SK-N-SH treated with all-trans-retinoic acid at 6 μM for 48 hours (cell line): Measurements from ENCODE around the gene PROX2.

ENCODE experiments used
- ATAC-seq: fragments of 200-7000 bp; cut with Tn5 transposase; 3 replicates; pipeline ENCODE4 v1.9.1; 2020; ENCODE audit warnings: mild to moderate bottlenecking, moderate library complexity
- ARNTL ChIP-seq: fragments of 450-650 bp; formaldehyde crosslinking; IDR thresholded peaks from 2 replicates; pipeline ENCODE4 v1.5.0; 2020; ENCODE audit warnings: low read depth, mild to moderate bottlenecking, moderate library complexity, borderline replicate concordance
- BACH2 ChIP-seq: fragments of 250-450 bp; sonication (Bioruptor Pico); IDR thresholded peaks from 2 replicates; pipeline ENCODE4 v1.9.0; 2021; ENCODE audit warnings: mild to moderate bottlenecking, borderline replicate concordance
- CSDC2 ChIP-seq: fragments of 250-450 bp; sonication (Bioruptor Pico); IDR thresholded peaks from 2 replicates; pipeline ENCODE4 v1.5.0; 2020; ENCODE audit warnings: mild to moderate bottlenecking, moderate library complexity
- ESRRG ChIP-seq: fragments of 250-450 bp; sonication (Bioruptor Pico); IDR thresholded peaks from 2 replicates; pipeline ENCODE4 v1.6.1; 2021; ENCODE audit warnings: mild to moderate bottlenecking
- GLIS3 ChIP-seq: fragments of 250-450 bp; sonication (Bioruptor Pico); IDR thresholded peaks from 2 replicates; pipeline ENCODE4 v1.5.0; 2020; ENCODE audit warnings: mild to moderate bottlenecking, moderate library complexity
- ISL1 ChIP-seq: fragments of 250-450 bp; sonication (Bioruptor Pico); IDR thresholded peaks from 2 replicates; pipeline ENCODE4 v2.1.2; 2022; ENCODE audit warnings: mild to moderate bottlenecking, moderate library complexity
- OSR1 ChIP-seq: fragments of 250-450 bp; sonication (Bioruptor Pico); IDR thresholded peaks from 2 replicates; pipeline ENCODE4 v1.8.0; 2022; ENCODE audit warnings: moderate library complexity, mild to moderate bottlenecking, inconsistent platforms
- PPARA ChIP-seq: fragments of 250-450 bp; sonication (Bioruptor Pico); IDR thresholded peaks from 2 replicates; pipeline ENCODE4 v1.5.0; 2020; ENCODE audit warnings: mild to moderate bottlenecking, borderline replicate concordance
- RARB ChIP-seq: fragments of 250-450 bp; sonication (Bioruptor Pico); IDR thresholded peaks from 2 replicates; pipeline ENCODE4 v1.8.0; 2021; ENCODE audit warnings: mild to moderate bottlenecking, moderate library complexity
- SNAI2 ChIP-seq: fragments of 250-450 bp; sonication (Bioruptor Pico); IDR thresholded peaks from 2 replicates; pipeline ENCODE4 v1.5.0; 2020; ENCODE audit warnings: mild to moderate bottlenecking, moderate library complexity
- TCF4 ChIP-seq: fragments of 250-450 bp; sonication (Bioruptor Pico); IDR thresholded peaks from 2 replicates; pipeline ENCODE4 v1.8.0; 2021; ENCODE audit warnings: mild to moderate bottlenecking, moderate library complexity, borderline replicate concordance
- TOX ChIP-seq: fragments of 250-450 bp; sonication (Bioruptor Pico); IDR thresholded peaks from 2 replicates; pipeline ENCODE4 v1.8.0; 2021; ENCODE audit warnings: mild to moderate bottlenecking, moderate library complexity, borderline replicate concordance
- ZC3H10 ChIP-seq: fragments of 250-450 bp; sonication (Bioruptor Pico); IDR thresholded peaks from 2 replicates; pipeline ENCODE4 v1.5.1; 2021; ENCODE audit warnings: mild to moderate bottlenecking, moderate library complexity
- ZFP3 ChIP-seq: fragments of 250-450 bp; sonication (Bioruptor Pico); IDR thresholded peaks from 2 replicates; pipeline ENCODE4 v1.5.0; 2020; ENCODE audit warnings: mild to moderate bottlenecking, moderate library complexity
- ZFP30 ChIP-seq: fragments of 450-650 bp; formaldehyde crosslinking; IDR thresholded peaks from 2 replicates; pipeline ENCODE4 v1.5.0; 2022; ENCODE audit warnings: mild to moderate bottlenecking, moderate library complexity
- ZNF70 ChIP-seq: fragments of 450-650 bp; formaldehyde crosslinking; IDR thresholded peaks from 2 replicates; pipeline ENCODE4 v1.5.0; 2020; ENCODE audit warnings: mild to moderate bottlenecking, moderate library complexity
- ZNF8 ChIP-seq: fragments of 450-650 bp; formaldehyde crosslinking; IDR thresholded peaks from 2 replicates; pipeline ENCODE4 v1.5.0; 2020; ENCODE audit warnings: mild to moderate bottlenecking, moderate library complexity
- TF ChIP-seq, protein P1 (sequence below): fragments of 250-450 bp; sonication (Bioruptor Pico); IDR thresholded peaks from 2 replicates; pipeline ENCODE4 v1.8.0; 2021; ENCODE audit warnings: low read depth, mild to moderate bottlenecking, moderate library complexity, borderline replicate concordance
- TF ChIP-seq, protein P2 (sequence below): fragments of 250-450 bp; sonication (Bioruptor Pico); IDR thresholded peaks from 2 replicates; pipeline ENCODE4 v1.5.0; 2020; ENCODE audit warnings: mild to moderate bottlenecking, moderate library complexity
- TF ChIP-seq, protein P3 (sequence below): fragments of 250-450 bp; sonication (Bioruptor Pico); IDR thresholded peaks from 2 replicates; pipeline ENCODE4 v1.5.1; 2021; ENCODE audit warnings: mild to moderate bottlenecking, moderate library complexity
- TF ChIP-seq, protein P4 (sequence below): fragments of 250-450 bp; sonication (Bioruptor Pico); IDR thresholded peaks from 2 replicates; pipeline ENCODE4 v1.8.0; 2020; ENCODE audit warnings: mild to moderate bottlenecking, moderate library complexity, borderline replicate concordance
- TF ChIP-seq, protein P5 (sequence below): fragments of 250-450 bp; sonication (Bioruptor Pico); IDR thresholded peaks from 2 replicates; pipeline ENCODE4 v1.5.1; 2020; ENCODE audit warnings: low read depth, mild to moderate bottlenecking, moderate library complexity

The PROX2 gene

DNA sequence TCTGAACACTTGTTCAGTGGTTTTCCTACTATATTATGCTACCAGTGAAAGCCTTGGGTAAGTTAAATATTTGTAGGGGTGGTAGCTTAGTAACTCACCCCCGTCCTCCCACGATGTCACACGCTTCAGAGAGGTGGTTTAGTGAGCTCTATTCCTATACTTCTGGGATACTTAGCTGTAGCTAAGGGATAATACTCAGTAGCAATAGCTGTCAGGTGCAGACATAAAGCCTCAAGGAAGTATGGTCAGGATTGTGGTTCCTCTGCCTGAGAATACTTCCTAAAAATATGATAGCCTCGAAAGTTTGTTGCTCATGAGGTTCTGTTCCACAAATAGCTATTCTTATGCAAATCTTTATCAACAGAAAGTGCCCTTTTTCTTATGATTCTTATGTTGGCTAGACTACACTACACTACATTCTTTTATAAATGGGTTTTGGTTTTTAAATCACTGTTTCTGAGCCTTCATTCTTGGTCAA, 17.7 kb upstream of the PROX2 start:
- TF ChIP-seq TOX (CRISPR knock-in tag) (no peak), ZC3H10 (no peak), ZFP30 (CRISPR knock-in tag) (no peak), ESRRG (no peak), TCF4 (CRISPR knock-in tag) (no peak), SNAI2 (no peak), BACH2 (no peak), ARNTL (CRISPR knock-in tag) (no peak), ZNF70 (no peak), PPARA (no peak), ISL1 (CRISPR knock-in tag) (no peak), ZNF8 (no peak), ZFP3 (CRISPR knock-in tag) (no peak), GLIS3 (CRISPR knock-in tag) (no peak), RARB (CRISPR knock-in tag) (no peak)
- TF ChIP-seq, protein P1, sequence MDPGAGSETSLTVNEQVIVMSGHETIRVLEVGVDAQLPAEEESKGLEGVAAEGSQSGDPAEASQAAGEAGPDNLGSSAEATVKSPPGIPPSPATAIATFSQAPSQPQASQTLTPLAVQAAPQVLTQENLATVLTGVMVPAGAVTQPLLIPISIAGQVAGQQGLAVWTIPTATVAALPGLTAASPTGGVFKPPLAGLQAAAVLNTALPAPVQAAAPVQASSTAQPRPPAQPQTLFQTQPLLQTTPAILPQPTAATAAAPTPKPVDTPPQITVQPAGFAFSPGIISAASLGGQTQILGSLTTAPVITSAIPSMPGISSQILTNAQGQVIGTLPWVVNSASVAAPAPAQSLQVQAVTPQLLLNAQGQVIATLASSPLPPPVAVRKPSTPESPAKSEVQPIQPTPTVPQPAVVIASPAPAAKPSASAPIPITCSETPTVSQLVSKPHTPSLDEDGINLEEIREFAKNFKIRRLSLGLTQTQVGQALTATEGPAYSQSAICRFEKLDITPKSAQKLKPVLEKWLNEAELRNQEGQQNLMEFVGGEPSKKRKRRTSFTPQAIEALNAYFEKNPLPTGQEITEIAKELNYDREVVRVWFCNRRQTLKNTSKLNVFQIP (CRISPR knock-in tag): no peak
- TF ChIP-seq, protein P2, sequence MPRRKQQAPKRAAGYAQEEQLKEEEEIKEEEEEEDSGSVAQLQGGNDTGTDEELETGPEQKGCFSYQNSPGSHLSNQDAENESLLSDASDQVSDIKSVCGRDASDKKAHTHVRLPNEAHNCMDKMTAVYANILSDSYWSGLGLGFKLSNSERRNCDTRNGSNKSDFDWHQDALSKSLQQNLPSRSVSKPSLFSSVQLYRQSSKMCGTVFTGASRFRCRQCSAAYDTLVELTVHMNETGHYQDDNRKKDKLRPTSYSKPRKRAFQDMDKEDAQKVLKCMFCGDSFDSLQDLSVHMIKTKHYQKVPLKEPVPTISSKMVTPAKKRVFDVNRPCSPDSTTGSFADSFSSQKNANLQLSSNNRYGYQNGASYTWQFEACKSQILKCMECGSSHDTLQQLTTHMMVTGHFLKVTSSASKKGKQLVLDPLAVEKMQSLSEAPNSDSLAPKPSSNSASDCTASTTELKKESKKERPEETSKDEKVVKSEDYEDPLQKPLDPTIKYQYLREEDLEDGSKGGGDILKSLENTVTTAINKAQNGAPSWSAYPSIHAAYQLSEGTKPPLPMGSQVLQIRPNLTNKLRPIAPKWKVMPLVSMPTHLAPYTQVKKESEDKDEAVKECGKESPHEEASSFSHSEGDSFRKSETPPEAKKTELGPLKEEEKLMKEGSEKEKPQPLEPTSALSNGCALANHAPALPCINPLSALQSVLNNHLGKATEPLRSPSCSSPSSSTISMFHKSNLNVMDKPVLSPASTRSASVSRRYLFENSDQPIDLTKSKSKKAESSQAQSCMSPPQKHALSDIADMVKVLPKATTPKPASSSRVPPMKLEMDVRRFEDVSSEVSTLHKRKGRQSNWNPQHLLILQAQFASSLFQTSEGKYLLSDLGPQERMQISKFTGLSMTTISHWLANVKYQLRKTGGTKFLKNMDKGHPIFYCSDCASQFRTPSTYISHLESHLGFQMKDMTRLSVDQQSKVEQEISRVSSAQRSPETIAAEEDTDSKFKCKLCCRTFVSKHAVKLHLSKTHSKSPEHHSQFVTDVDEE: no peak
- TF ChIP-seq, protein P3, sequence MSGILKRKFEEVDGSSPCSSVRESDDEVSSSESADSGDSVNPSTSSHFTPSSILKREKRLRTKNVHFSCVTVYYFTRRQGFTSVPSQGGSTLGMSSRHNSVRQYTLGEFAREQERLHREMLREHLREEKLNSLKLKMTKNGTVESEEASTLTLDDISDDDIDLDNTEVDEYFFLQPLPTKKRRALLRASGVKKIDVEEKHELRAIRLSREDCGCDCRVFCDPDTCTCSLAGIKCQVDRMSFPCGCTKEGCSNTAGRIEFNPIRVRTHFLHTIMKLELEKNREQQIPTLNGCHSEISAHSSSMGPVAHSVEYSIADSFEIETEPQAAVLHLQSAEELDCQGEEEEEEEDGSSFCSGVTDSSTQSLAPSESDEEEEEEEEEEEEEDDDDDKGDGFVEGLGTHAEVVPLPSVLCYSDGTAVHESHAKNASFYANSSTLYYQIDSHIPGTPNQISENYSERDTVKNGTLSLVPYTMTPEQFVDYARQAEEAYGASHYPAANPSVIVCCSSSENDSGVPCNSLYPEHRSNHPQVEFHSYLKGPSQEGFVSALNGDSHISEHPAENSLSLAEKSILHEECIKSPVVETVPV: no peak
- TF ChIP-seq, protein P4, sequence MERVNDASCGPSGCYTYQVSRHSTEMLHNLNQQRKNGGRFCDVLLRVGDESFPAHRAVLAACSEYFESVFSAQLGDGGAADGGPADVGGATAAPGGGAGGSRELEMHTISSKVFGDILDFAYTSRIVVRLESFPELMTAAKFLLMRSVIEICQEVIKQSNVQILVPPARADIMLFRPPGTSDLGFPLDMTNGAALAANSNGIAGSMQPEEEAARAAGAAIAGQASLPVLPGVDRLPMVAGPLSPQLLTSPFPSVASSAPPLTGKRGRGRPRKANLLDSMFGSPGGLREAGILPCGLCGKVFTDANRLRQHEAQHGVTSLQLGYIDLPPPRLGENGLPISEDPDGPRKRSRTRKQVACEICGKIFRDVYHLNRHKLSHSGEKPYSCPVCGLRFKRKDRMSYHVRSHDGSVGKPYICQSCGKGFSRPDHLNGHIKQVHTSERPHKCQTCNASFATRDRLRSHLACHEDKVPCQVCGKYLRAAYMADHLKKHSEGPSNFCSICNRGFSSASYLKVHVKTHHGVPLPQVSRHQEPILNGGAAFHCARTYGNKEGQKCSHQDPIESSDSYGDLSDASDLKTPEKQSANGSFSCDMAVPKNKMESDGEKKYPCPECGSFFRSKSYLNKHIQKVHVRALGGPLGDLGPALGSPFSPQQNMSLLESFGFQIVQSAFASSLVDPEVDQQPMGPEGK (CRISPR knock-in tag): no peak
- TF ChIP-seq, protein P5, sequence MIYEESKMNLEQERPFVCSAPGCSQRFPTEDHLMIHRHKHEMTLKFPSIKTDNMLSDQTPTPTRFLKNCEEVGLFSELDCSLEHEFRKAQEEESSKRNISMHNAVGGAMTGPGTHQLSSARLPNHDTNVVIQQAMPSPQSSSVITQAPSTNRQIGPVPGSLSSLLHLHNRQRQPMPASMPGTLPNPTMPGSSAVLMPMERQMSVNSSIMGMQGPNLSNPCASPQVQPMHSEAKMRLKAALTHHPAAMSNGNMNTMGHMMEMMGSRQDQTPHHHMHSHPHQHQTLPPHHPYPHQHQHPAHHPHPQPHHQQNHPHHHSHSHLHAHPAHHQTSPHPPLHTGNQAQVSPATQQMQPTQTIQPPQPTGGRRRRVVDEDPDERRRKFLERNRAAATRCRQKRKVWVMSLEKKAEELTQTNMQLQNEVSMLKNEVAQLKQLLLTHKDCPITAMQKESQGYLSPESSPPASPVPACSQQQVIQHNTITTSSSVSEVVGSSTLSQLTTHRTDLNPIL (CRISPR knock-in tag): no peak
- no peak for ATAC-seq

DNA sequence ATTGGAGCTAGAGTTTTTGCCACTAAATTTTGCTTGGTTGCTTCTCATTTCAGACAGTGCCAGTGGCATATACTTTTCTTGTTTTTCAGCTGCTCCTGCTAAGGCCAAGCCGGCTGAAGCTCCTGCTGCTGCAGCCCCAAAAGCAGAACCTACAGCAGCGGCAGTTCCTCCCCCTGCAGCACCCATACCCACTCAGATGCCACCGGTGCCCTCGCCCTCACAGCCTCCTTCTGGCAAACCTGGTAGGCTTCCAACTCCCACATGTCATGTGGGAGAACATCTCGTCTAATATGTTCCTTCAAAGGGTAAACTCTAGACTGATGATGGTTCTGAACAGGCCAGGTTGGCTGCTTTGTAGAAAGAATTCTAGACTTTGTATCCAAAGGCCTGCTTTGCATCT, 16.8 kb upstream of the PROX2 start:
- ATAC-seq: no peak
- TF ChIP-seq ZNF8 (no peak), OSR1 (CRISPR knock-in tag) (no peak), CSDC2 (CRISPR knock-in tag) (no peak), TCF4 (CRISPR knock-in tag) (no peak), SNAI2 (no peak), ZFP3 (CRISPR knock-in tag) (no peak), ARNTL (CRISPR knock-in tag) (no peak), BACH2 (no peak)
- TF ChIP-seq, protein P4 (CRISPR knock-in tag): no peak
